GM12878 (cell line): Measurements from ENCODE around the gene SPIRE2.

ENCODE experiments used
- CEBPZ ChIP-seq: fragments of 150-350 bp; IDR thresholded peaks from 2 replicates; pipeline ENCODE4 v1.6.1; 2016; ENCODE audit warnings: low read depth, low read length
- CTCF ChIP-seq, 3 experiments: IDR thresholded peaks in 2 of 3; conservative IDR thresholded peaks in 1 of 3; 2 replicates each; pipeline ENCODE4 v1.5.1; 2011; ENCODE audit warnings: low read depth in 3 of 3, low read length in 3 of 3, mild to moderate bottlenecking in 3 of 3, control low read depth in 2 of 3, moderate library complexity in 2 of 3, inconsistent platforms in 1 of 3, mixed read lengths in 1 of 3; ENCODE audit not compliant: control insufficient read depth in 2 of 3, insufficient read depth in 1 of 3; ENCODE audit errors: extremely low read depth in 1 of 3
- EP300 ChIP-seq, 2 experiments: fragments of 150-350 bp in 1 of 2; IDR thresholded peaks; 2 replicates each; pipeline ENCODE4 v1.6.1; 2011 to 2012; ENCODE audit warnings: low read depth in 2 of 2, low read length in 2 of 2, borderline replicate concordance in 1 of 2, improper control_type of control experiment in 1 of 2, inconsistent platforms in 1 of 2; ENCODE audit not compliant: control insufficient read depth in 1 of 2
- GABPA ChIP-seq: IDR thresholded peaks from 2 replicates; pipeline ENCODE4 v1.6.1; 2014; ENCODE audit warnings: antibody characterized with exemption, low read depth, mild to moderate bottlenecking, inconsistent platforms
- JUND ChIP-seq: IDR thresholded peaks from 2 replicates; pipeline ENCODE4 v1.6.1; 2012; ENCODE audit warnings: low read depth, mild to moderate bottlenecking, low read length, improper control_type of control experiment, moderate library complexity
- NR2C2 ChIP-seq: IDR thresholded peaks from 2 replicates; pipeline ENCODE4 v1.6.1; 2011; ENCODE audit warnings: borderline replicate concordance, low read depth; ENCODE audit not compliant: control insufficient read depth, insufficient read length
- RELA ChIP-seq: fragments of 450-650 bp; IDR thresholded peaks from 2 replicates; pipeline ENCODE4 v1.8.0; 2014; ENCODE audit warnings: borderline replicate concordance; ENCODE audit not compliant: partially characterized antibody
- SPI1 ChIP-seq: IDR thresholded peaks from 2 replicates; pipeline ENCODE4 v1.6.1; 2011; ENCODE audit warnings: low read depth, mild to moderate bottlenecking, low read length, moderate library complexity, borderline replicate concordance; ENCODE audit not compliant: insufficient read depth
- SUPT20H ChIP-seq: IDR thresholded peaks from 2 replicates; pipeline ENCODE4 v1.6.1; 2011; ENCODE audit warnings: low read depth, mild to moderate bottlenecking, low read length, moderate library complexity, borderline replicate concordance; ENCODE audit not compliant: control insufficient read depth
- USF2 ChIP-seq: IDR thresholded peaks from 2 replicates; pipeline ENCODE4 v1.6.1; 2011; ENCODE audit warnings: low read depth, low read length, improper control_type of control experiment, borderline replicate concordance
- YBX1 ChIP-seq: fragments of 450-650 bp; IDR thresholded peaks from 2 replicates; pipeline ENCODE4 v1.6.1; 2016; ENCODE audit warnings: antibody characterized with exemption

GRCh38 chr16:89902980-89903379 is 74.7 kb downstream of the SPIRE2 start:
- TF ChIP-seq NR2C2: no peak
- no peak for TF ChIP-seq JUND
- TF ChIP-seq YBX1: no peak
- no peak for TF ChIP-seq CTCF (IDR thresholded peaks at IDR 0.05 in 2 of 3, conservative IDR thresholded peaks at IDR 0.05 in 1 of 3; ENCODE audit: control insufficient read depth in 2 of 3, extremely low read depth in 1 of 3, insufficient read depth in 1 of 3, low read depth in 3 of 3, low read length in 3 of 3)
- no peak for TF ChIP-seq EP300 (IDR thresholded peaks at IDR 0.05; ENCODE audit: borderline replicate concordance in 1 of 2, control insufficient read depth in 1 of 2, low read depth in 2 of 2, low read length in 2 of 2)
- no peak for TF ChIP-seq USF2
- TF ChIP-seq RELA: no peak
- no peak for TF ChIP-seq CEBPZ
- no peak for TF ChIP-seq GABPA
- no peak for TF ChIP-seq SPI1
- no peak for TF ChIP-seq SUPT20H
